Colonic mucosa (tissue), 4 donors: ENCODE measurements around the gene ZNF493. TPM values are rescaled to one million over a fixed set of nuclear protein-coding genes. Genes with fewer than 3 reads are reported as not detected.

Source experiments
- DNase-seq: peaks from one replicate; pipeline ENCODE4 v3.0.0-alpha.2; 2020
- H3K27ac ChIP-seq: fragments of 200-600 bp; one replicate; pipeline ENCODE4 v1.8.0; 2021
- H3K27me3 ChIP-seq: fragments of 200-600 bp; one replicate; pipeline ENCODE4 v1.8.0; 2021
- H3K36me3 ChIP-seq: fragments of 200-600 bp; one replicate; pipeline ENCODE4 v1.8.0; 2021
- H3K4me1 ChIP-seq: fragments of 200-600 bp; one replicate; pipeline ENCODE4 v1.8.0; 2021; ENCODE audit warnings: mild to moderate bottlenecking
- H3K4me3 ChIP-seq: fragments of 200-600 bp; one replicate; pipeline ENCODE4 v1.8.0; 2021
- H3K9ac ChIP-seq, 2 donors: one replicate each; pipeline ENCODE4 v1.7.0; 2013; ENCODE audit warnings: control low read depth in 2 of 2, low read depth in 2 of 2, low read length in 2 of 2
- H3K9me3 ChIP-seq: fragments of 200-600 bp; one replicate; pipeline ENCODE4 v1.8.0; 2021
- intact Hi-C: fragments of 100-400 bp; cut with DNase I; formaldehyde crosslinking; loops from one replicate; pipeline ENCODE4 v1.14.1; 2022
- total RNA-seq, 2 donors: library from RNA; stranded (reverse); fragmentation: NEBNext Ultra II Directional in 1 of 2; extraction: Animal tissue kit (Norgen Biotek cat#: 25700) in 1 of 2; gene quantifications; one replicate each; pipeline ENCODE4 v1.2.1, GENCODE V29; 2021
- TF ChIP-seq, protein P1 (sequence below): fragments of 200-600 bp; IDR thresholded peaks from one replicate; pipeline ENCODE4 v1.8.0; 2022; ENCODE audit warnings: antibody characterized with exemption, mild to moderate bottlenecking
- donor health status: healthy.
- donor health status: DM: no; HTN: no; CAD: no.
- donor health status: DM: no; HTN: no; CAD: no.

ZNF493 gene
- total RNA-seq, 2 donors from 2014 or later: 13.5 to 15.7 TPM

DNA sequence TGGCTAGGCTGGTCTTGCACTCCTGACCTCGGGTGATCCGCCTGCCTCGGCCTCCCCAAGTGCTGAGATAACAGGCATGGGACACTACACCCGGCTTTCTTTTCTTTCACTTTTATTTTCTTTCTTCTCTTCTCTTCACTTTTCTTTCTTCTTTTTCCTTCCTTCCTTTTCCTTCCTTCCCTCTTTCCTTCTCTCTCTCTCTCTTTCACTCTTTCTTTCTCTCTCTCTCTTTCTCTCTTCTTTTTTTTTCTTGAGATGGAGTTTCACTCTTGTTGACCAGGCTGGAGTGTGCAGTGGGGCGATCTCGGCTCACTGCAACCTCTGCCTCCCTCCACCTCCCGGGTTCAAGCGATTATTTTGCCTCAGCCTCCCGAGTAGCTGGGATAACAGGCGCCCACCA is 812 bp upstream of the ZNF493 start:
- no peak for DNase-seq
- Histone ChIP-seq H3K36me3 (no peaks in the 10 kb centered on the region), H3K9ac (no peak overlapping the region), H3K4me3 (no peak overlapping the region), H3K27me3 (no peaks in the 10 kb centered on the region), H3K9me3 (no peaks in the 10 kb centered on the region), H3K4me1 (no peaks in the 10 kb centered on the region), H3K27ac (no peak overlapping the region)
- intact Hi-C loops: no loop called here
- TF ChIP-seq, protein P1, sequence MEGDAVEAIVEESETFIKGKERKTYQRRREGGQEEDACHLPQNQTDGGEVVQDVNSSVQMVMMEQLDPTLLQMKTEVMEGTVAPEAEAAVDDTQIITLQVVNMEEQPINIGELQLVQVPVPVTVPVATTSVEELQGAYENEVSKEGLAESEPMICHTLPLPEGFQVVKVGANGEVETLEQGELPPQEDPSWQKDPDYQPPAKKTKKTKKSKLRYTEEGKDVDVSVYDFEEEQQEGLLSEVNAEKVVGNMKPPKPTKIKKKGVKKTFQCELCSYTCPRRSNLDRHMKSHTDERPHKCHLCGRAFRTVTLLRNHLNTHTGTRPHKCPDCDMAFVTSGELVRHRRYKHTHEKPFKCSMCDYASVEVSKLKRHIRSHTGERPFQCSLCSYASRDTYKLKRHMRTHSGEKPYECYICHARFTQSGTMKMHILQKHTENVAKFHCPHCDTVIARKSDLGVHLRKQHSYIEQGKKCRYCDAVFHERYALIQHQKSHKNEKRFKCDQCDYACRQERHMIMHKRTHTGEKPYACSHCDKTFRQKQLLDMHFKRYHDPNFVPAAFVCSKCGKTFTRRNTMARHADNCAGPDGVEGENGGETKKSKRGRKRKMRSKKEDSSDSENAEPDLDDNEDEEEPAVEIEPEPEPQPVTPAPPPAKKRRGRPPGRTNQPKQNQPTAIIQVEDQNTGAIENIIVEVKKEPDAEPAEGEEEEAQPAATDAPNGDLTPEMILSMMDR: no peak

DNA sequence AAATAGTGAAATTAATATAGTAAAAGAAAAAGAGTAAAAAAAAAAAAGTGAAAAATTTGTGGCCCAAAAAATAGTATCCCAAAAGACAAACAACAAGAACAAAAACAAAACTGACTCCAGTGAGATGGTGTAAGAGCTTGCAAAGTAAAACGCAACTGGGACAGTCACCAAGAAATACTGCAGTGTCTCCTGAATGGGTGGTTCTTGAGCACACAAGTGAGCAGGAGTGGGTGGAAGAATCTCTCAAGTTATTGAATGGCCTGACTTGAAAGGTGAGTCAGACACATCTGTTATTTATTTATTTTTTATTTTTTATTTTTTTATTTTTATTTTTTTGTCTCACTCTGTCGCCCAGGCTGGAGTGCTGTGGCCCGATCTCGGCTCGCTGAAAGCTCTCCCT is 1.9 kb downstream of the ZNF493 start:
- Histone ChIP-seq H3K27me3 (no peaks in the 10 kb centered on the region), H3K4me3 (no peak overlapping the region), H3K9me3 (no peaks in the 10 kb centered on the region), H3K4me1 (no peaks in the 10 kb centered on the region), H3K36me3 (no peaks in the 10 kb centered on the region), H3K27ac (no peak overlapping the region), H3K9ac (no peak overlapping the region)
- intact Hi-C loops: no loop called here
- TF ChIP-seq, protein P1: no peak
- DNase-seq: no peak

DNA sequence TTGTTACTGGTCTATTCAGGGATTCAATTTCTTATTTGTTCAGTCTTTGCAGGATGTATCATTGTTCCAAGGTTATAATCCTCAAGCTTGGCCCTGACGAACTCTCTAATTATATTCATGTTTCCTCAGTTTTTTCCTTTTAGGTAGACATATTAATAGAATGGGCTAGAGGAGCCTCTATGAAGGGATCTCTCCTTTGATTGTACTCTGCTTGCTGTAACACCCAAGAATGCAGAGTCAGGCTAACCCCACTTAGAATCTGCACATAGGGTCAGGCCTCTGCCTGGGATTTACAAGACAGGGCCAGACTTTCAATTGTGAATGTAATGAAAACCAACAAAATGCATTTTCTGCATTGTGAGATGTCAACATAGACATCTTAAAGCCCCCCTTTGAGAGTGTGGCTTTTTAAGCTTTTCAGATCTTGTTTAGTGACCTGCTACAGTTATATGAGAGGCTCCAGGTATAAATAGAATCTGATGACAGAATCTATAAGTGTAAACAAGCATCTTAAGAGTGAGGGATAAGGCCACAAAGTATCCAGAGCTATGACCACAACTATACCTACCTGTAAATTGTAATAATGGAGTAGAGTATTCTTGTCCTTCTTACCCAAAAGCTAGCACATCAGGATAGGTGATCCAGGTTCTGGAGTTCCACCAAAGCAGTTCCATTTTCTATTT is 5.5 kb downstream of the ZNF493 start:
- DNase-seq: no peak
- H3K4me3 ChIP-seq: no peak overlapping the region
- H3K27ac ChIP-seq: no peak overlapping the region
- no peaks in the 10 kb centered on the region for H3K9me3 ChIP-seq
- H3K27me3 ChIP-seq: no peaks in the 10 kb centered on the region
- no peaks in the 10 kb centered on the region for H3K4me1 ChIP-seq
- TF ChIP-seq, protein P1: no peak
- H3K36me3 ChIP-seq: no peaks in the 10 kb centered on the region
- no peak overlapping the region for H3K9ac ChIP-seq
- intact Hi-C loops: no loop called here

DNA sequence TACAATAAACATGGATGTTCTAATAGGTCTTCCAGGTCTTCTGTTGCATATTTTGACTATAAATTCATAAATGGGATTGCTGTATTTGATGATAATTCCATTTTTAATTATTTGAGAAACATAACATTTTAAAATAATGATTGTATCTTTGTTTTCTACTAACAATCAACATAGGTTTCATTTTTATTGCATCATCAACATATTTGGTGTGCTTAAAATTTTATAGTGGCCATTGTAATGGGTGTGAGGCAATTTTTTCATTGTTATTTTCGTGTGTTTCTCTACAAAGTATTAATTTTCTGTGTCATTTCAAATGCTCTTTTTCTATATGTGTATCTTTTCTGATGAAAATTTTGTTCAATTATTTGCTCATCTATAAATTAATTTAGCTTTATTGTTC is 13.2 kb downstream of the ZNF493 start:
- Histone ChIP-seq H3K27me3 (no peaks in the 10 kb centered on the region), H3K9me3 (peaks cover 5% of the 10 kb centered on the region), H3K27ac (no peak overlapping the region), H3K4me3 (no peak overlapping the region), H3K4me1 (no peaks in the 10 kb centered on the region), H3K36me3 (no peaks in the 10 kb centered on the region), H3K9ac (no peak overlapping the region)
- intact Hi-C loops: no loop called here
- TF ChIP-seq, protein P1: no peak
- DNase-seq: no peak

DNA sequence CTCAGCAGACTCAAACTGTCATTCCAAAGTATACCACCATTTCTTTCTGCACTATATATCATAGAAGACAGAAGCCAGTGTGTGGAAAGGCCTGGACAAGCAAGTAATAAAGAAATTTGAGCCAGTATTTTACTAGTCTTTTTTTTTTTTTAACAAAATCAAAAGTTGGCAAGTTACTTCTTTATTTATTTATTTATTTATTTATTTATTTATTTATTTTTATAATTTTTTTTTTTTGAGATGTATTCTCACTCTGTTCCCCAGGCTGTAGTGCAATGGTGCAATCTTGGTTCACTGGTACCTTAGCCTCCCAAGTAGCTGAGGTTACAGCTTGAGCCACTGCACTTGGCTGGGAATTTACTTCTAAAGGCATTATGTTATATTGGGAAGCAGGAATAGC is 25.3 kb downstream of the ZNF493 start:
- H3K27me3 ChIP-seq: no peaks in the 10 kb centered on the region
- no peak overlapping the region for H3K27ac ChIP-seq
- peaks cover 10% of the 10 kb centered on the region for H3K9me3 ChIP-seq
- intact Hi-C loops: no loop called here
- no peak overlapping the region for H3K4me3 ChIP-seq
- H3K36me3 ChIP-seq: no peaks in the 10 kb centered on the region
- H3K4me1 ChIP-seq: no peaks in the 10 kb centered on the region
- H3K9ac ChIP-seq: no peak overlapping the region
- no peak for DNase-seq
- TF ChIP-seq, protein P1: no peak
